NCI-H1417 treated with DMSO at 0.1 percent for 48 hours (cell line): ENCODE measurements around the gene ITIH4.

Source experiments
- DNase-seq: peaks from one replicate; lab custom pipeline; 2025; lab: John Stamatoyannopoulos, UW

ITIH4 gene

DNA sequence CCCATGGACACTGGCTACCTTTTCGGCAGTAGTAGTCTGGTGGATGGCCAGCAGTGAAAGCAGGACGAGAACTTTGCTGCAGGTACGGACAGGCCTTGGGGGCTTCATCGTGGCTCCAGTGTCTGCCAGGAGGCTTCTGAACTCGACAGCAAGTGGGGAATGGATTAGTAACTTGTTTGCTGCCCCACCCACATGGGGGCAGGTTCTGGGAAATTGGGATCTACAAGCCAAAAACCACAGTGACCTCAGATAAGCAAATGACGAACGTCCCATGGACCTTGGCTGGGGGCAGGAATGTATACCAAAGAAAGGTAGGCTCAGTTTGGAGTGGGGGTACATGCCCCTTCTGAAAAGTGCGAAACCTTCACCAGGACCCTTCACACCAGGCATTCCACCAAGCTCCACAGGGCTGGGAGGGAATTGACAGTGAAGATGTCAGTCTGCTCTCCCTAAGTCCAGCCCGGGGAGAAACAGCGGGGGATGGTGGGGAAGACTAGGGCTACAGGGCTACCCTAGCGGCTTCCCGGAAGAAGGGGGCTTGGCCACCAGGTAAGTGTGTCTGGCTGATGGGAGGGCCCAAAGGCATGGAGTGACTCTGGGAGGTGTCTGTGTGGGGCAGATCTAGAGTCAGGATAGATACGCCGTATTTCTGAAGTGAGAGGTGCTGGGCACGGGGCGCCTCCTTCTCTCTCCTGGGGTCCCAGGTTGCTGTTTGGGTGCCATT lies at the start of gene ITIH4:
TSS of gene ITIH4 (minus strand) at position 138 of the 724 bp plus-strand sequence. CDS start at position 108, 30 bp downstream.
- DNase-seq = no peak

DNA sequence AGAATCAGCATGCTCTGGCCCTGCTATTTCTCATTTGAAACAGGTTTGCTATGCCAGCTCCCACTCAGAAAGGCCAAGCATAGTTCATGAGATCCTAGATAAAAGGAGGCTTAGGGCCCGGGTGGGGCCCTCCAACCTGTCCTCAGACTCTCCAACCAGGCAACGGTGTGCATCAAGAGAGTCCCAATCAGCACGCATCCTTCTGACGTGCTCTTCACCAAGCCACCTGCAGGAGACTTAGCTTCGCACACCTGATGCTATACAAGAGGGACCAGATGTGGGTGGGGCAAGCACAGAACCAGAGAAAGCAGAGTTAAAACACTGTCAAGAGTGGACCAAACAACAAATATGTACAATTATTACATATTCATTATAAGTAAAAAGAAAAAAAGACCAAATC lies 49.6 kb upstream of the ITIH4 start:
- no peak for DNase-seq

DNA sequence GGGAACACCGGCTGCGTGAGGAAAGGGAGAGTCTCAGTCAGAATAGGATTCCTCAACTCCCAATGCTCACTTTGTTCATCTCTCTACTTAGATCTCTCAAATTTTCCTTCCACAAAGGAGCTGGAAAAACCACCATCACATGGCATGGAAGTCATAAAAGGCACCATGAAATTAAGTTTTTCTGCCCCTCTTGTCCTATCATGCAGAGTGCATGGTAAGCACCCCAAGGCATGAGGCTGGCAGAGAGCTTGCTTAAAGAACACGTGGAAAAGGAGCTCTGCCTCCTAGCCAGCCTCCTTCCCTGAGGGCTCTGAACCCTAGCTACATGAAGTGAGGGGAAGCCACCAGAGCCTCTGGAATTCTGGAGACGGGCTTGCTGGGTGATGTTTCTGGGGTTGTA lies 49.1 kb upstream of the ITIH4 start:
- no peak for DNase-seq

DNA sequence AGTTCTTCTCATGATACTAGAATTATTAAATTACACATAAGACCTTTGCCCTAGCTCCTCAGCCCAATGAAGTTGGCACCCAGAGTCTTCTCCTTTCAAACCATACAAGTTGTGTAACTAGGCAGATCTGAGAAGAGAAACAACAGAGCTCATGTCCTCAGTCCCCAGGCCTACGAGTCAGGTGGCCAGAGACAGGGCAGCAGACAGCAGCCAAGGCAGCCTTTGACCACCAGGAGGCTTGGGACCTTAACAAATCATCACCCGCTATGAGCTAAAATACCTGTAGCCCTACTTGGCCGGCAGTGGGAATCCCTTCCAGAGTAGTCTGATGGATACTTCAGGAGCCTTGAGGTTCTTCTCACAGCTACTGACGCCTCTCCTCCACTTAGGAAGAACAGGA lies 48.6 kb upstream of the ITIH4 start:
- DNase-seq = no peak

DNA sequence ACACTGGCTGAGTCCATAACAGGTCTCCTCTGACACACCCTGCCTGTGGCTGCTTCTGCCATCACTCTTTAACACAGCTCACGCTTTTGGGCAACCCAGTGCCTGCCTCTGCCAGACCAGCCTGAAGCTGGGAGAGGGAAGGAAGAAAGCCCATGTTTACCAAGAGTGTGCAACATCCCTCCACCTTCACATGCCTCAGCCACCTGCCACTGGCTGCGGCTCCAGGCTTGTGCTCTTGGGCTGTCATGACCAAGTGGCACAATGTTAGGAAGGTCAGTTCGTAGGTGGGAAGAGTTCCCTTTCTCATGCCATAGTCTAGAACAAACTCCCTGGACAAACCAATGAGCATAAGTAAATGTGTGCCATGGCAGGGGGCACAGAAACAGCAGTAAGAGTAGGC lies 46.6 kb upstream of the ITIH4 start:
- DNase-seq = no peak

DNA sequence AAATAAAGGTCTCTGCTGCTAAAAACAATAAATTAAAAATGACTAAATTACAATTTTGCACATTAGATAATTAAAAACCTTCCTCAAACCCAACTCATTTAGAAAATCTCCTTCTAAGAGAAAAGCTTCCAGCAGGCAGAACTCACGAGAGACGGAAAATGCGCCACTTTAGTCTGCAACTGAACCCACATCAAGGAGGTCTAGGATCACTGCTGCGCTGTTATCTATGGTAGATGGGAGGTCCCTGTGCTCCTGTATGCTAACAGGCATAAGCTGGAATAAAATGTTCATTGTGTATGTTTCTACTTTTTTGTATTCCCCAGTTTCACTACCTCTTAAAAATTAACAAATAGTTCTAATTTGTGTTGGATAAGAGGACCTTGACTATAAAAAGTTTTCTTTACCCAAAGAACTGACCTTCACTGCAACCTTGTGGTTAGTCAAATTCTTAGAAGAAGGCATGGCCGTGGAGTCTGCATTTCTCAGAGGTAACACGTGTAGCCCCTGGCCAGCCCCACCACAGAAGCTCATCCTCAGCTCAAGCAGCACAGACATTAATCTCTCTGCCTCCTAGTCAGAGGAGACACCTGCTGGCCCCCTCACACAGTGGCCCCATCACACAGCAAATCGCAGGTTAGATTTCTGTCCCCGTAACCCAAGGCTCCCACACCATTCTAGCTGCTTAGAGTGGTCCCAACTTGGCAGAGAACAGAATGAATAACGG lies 44.6 kb upstream of the ITIH4 start:
- DNase-seq = no peak

DNA sequence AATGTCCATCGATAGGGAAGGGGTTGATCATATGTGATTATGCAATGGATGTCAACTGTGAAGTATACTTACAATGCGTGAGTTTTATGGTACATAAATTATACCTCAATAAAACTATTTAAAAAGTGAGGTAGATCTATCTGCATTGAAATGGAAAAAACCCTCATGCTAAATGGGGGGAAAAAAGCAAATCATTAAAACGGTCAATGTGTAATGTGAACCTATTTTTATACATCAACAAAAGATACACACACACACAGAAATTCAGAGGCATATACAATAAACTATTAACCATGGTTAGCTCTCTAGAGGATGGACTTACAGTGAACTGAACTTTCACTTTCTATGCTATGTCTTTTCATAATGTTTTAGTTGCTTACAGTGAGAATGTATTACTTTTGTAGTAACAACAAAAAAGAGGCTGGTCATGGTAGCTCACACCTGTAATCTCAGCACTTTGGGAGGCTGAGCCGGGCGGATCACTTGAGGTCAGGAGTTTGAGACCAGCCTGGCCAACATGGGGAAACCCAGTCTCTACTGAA lies 43.8 kb upstream of the ITIH4 start:
- DNase-seq = no peak

DNA sequence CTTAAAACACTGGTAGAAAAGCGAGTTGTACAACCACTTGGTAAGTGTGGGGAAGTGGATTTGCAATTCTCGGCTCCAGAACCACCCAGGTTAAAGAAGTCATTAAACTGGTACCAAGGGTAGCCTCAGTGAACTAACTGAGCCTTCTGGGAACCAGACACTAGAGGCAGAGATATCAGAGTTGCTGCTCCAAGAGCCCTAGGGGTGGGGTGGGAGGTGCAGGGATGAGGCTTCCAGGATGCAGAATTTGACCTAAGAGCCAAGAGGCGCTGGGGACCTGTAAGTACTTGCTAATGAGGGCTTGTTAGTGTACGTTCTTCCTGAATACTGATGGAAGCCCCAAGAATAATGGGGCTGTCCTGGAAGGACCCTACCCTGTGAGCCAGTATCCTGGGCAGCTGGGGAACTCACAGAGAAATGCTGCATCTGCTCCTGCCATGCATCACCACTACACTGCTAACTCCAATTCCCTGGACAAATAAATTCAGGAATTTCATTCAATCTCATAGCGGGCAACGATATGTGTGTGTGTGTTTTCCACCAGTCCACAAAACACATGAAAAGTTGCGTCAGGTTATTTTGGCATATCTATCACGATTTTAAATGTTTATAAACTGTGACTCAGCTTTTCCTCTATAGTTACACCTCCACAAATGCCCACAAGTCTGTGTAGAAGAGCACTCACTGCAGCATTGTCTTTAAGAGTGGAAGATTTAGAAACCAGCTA lies 43.1 kb upstream of the ITIH4 start:
- DNase-seq = no peak

DNA sequence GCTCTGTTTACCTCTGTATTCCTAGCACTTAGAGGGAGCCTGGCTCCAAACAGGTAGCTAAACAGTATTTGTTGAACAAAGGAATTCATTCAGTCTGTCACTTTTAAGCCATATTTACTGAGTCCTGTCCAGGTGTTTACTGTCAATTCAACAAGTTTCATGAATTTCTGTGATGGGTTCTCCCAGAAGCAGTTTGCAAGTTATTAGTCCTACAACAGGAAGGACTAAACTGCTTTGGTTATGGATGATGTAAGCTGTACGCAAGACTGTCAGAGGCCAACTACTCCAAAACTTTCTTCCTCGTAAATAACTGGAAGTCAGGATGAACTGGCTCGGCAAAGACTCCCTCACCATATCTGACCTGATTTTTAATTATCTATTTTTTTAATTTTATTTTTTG lies 41.8 kb upstream of the ITIH4 start:
- DNase-seq = no peak

DNA sequence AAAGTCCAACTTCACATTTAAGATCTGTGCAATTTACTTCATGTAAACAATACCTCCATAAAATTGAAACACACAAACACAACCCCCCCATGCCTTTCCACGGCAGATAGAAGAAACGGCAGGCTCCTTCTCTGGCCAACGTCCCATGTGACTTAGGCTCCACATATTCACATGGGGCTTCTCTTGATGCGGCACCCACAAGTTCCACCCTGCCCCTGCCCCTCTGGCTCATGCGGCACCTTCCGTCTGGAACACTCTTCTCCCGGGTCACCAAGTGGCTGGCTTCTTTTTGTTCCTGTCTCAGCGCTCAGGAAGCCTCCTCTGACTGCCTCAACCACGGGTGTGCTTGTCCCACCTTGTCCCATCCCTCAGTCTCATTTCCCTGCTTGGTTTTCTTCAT lies 41.3 kb upstream of the ITIH4 start:
- DNase-seq = no peak

DNA sequence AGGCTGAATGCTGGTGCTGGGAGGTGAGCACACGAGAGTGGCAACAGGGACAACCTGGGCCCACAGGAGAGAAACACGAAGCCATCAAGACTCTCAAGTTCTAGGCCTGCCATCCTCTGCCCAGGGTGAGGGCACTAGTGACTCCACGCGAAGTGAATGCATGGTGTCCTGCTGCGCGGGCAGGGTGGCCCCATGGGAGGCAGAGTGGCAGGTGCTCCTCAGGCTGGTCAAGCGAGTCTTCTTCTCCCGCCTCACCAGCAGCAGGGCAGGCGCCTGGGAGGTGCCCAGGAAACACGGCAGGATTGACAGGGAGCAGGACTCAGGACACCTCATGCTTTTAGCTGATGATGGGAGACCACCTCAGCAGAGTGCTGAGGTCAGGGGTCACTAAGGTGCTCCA lies 40.0 kb upstream of the ITIH4 start:
- DNase-seq = no peak

DNA sequence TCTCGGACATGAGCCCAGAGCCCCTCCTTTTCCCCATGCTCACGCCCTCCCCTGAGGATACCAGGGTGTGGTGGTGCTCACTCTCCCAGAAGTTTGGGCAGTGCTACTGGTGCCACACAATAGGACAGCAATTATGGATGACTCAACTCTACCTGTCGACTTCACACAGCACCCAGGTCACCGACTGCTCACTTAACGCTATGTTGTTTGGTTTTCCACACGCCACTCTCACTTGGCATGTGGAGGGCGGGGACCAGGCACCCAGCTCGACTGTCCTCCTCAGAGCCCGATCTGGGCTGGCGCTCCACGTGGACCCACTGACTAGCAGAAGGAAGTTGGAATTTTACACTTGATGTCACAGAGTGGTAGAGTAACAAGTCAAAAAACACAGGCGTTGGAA lies 36.0 kb upstream of the ITIH4 start:
- no peak for DNase-seq

DNA sequence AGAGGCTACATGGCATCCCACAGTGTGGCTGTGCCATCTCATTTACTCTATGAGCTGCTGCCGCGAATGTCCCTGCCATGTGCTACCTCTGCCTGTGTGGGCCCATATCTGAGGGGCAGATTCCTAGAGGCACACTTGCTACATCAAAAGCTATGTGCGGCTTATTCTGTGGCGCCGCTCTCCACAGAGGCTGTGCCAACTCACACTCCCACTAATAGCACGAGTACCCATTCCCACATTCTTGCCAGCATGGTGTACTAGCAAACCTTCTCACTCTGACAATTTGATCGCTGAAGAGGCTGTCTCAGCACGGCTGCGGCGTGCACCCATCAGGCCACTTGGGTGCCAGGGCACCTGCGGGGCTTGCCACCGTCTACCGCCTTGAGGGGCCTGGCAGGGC lies 35.5 kb upstream of the ITIH4 start:
- no peak for DNase-seq

DNA sequence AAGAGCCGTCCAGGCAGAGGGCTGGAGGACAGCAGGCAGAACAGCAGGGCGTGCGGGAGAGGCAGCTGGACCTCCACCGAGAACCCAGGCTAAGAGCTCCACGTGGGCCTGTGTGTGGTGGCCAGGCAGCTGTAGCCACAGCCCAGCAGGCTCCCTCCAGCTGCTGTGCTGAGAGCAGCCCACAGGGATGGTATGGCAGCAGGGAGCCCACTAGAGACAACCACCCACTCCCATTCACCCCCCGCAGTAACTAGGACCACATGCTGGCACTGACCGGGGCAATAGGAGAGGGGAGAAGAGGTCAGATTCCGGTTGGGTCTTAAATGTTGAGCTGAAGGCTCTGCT lies 29.9 kb upstream of the ITIH4 start:
- no peak for DNase-seq

DNA sequence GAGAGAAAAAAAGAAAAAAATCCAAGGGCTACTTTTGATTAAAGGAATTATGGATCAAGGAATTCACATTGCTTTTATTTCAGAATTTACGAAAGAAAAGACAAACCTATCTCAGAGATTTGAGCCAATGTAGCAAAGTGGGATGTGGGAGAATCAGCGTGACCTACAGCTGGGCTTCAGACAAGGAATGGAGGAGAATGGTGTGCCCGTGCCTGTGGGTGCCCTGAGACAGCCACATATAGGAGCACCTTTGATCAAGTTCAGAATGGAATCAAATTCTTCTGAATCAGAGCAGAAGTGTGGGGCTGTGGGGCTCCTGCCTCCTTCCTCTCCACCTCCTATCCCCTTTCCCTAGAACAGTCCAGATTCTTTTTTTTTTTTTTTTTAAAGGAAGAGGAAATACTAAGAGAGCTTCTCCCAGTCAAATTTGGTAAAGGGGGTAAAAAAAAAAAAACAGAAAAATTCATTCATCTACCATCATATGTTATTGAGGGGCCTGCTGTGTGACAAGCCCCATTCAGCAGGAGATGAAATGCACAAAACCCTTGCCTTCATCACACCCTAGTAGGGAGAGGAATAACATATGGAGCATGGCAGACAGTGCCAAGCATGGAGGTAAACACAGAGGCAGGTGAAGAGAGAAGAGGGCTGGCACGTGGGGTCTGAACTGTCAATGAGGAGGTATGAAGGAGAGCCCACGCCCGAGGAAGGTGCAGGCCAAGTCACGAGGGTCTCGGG lies 29.4 kb upstream of the ITIH4 start:
- DNase-seq = no peak

DNA sequence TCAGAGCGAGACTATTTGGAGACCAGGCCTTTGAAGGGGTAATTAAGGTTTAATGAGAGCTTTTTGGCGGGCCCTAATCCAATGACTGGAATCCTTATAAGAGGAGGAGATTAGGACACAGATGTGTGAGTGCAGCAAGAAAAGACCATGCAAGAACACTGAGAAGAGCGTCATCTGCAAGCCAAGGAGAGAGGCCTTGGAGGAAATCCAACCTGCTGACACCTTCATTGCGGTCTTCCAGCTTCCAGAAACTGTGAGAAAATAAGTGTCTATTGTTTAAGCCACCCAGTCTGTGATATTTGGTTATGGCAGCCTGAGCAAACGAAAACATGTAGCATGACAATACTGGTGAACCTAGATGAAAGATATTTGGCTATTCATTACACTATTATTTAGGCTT lies 27.4 kb upstream of the ITIH4 start:
- no peak for DNase-seq

DNA sequence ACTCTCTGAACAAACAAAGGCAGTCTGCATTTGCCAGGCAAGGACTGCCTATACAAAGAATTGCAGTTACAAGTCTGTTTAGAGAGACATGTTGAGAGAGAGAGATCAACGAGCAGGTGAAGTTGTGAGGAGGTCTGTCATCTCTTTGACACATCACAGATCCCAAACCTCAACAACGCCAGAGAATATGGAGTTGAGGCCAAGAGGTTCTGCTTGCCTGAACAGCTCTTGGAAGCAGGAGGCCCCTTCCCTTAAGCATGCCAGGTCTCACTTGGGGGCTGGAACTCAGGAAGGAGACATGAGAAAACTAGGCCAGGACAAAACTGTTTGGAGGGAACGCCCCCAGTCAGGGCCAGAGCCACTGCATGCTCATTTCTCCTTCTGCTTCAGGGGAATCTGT lies 26.7 kb upstream of the ITIH4 start:
- no peak for DNase-seq

DNA sequence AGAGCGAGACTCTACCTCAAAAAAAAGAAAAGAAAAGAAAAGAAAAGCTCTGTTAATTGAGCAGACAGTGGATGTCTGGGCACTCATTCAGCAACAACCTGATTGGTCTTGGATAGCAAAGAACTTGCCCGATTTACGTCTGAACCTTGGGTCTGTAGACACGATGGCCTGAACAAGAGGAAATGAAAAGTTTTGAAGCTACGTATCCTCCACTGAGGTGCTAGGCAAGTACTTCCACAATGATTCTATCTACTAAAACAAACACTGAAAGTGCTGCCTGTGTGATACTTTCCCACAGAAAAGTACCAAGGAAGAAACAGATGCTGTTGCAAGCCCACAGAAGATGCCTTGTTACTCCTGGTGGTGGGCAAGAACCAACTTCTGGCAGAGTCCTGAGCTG lies 26.2 kb upstream of the ITIH4 start:
- no peak for DNase-seq

DNA sequence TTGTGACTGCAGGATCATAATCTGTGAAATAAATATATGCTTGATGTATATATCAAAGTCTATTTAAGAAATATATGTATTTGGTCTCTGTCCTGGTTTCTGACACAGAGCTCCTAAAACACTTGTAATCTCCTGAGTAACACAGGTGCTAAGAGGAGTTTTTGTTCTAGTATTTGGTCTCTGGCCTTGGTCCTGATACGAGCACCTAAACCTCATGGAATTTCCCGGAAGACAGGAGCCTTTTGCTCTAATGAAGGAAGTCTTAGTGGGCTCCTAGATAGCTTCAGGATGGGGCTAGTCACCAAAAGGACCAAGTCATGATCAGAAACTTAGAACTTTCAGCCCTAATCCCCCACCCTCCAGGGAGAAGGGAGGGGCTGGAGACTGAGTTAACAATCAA lies 23.5 kb upstream of the ITIH4 start:
- no peak for DNase-seq

DNA sequence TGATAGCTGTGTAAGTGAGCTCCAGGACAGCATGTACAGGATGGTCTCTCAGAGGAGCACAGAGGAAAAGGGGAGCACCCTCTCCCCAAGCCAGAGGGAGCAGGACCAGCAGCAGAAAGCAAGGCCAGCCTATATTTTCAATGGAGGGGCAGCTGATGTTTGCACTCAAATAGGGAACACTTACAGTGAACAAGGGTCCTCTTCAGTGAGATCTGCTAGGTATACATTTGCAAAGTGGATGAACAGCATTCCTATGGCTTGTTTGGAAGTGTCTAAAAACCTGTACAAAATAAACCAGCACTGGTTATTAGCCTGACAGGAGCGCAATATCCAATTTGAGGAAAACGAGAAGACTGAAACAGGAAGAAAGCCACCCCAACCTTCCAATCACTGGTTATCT lies 21.9 kb upstream of the ITIH4 start:
- DNase-seq = no peak

DNA sequence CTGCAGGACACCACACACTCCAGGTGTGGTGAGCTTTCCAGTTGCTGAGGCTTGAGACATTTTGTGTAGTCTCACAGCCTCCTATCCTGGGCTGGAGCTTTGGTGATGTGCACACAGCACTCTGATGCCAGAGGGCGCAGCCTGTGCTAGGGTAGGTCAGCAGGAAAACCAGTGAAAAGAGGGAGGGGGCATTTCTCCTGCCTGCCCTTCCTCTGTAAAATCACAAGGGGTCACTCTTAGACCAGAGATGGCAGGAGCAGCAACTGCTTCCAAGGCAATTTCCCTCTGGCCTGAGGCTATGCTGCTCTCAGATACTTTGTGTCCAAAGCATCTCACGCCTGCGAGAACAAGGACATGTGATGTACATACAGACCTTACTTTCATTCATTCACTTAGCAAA lies 20.9 kb upstream of the ITIH4 start:
- no peak for DNase-seq

DNA sequence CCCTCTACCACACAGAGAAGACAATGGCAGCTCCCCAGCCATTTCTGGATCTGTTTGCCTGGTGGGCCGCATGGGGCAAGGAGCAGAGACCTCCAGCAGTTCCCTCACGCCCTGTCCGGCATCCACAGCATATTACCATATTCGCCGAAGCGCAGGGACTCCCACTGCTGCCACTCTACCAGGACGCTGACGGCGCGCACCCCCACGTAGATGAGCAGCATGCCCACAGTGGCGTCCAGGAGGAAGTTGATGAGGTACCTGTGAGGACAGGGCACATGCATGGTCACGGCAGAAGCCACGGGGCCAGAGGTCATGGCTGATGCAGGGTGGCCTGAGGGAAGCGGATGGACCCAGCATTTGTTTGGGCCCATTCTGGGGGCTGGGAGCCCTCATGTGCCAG lies 19.2 kb upstream of the ITIH4 start:
- no peak for DNase-seq
